Stimulated activated CD8-positive, alpha-beta memory T cell treated with anti-CD3 and anti-CD28 coated beads, Interleukin-12 subunit alpha, Interleukin-12 subunit beta, amount 100 ng/mL, for 1 hour (primary cell): ENCODE measurements around the gene PAPOLG.

Source experiments
- DNase-seq: peaks from one replicate; pipeline ENCODE4 v3.0.0-alpha.2; 2020; ENCODE audit warnings: low read depth

The PAPOLG gene

GRCh38 chr2:60756097-60757087 is at the start of gene PAPOLG:
Gene PAPOLG (plus strand): TSS chr2:60756268. CDS start chr2:60756479, 211 bp downstream.
- DNase-seq, result peak; percentile 95

GRCh38 chr2:60707750-60708371 is 48.2 kb upstream of the PAPOLG start:
- no peak for DNase-seq

DNA sequence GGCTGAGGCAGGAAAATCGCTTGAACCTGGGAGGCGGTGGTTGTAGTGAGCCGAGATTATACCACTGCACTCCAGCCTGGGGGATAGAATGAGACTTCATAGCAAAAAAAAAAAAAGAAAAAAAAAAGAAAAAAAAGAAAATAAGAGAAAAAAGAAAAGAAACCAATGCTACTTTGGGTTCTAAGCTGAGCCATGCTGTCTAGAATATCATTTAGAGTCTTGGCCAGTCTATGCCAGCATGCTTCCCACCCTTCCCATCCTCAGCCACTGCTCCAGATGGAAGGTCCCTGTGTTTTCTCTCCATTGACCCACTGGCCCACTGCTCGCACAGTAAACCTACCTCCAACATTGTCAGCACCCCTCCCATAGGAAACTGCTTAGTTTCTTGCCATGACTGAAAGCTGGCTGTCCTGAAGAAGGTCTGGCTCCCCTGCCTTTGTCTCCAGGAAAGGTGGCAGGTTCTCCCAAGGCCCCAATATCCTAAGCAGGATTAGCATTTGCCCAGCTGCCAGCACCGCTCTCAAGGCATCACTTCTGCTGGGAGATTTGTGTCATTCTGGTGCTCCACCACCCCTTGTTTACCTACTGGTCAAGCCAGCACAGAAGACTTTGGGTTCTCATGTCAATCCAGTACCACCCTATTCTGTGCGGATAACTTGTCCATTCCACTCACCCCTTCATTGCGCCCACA is 47.3 kb upstream of the PAPOLG start:
- no peak for DNase-seq

DNA sequence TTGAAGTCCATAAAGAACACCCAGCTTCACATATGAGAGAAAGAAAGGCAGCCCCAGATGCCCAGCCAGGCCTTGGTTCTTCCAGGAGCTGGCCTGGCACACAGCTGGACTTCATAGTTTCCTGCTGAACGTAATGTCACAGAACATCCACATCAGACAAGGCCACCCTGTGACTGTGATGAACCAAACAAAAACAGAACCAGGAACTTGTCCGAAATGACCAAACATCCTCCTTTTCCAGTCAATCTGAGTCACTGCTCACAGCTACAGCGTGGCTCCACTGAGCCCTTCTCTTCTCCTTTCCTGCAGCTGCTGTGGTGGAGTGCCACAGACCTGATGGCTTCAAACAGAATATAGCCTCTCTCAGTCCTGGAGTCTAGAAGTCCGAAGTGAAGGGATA is 45.4 kb upstream of the PAPOLG start:
- no peak for DNase-seq

DNA sequence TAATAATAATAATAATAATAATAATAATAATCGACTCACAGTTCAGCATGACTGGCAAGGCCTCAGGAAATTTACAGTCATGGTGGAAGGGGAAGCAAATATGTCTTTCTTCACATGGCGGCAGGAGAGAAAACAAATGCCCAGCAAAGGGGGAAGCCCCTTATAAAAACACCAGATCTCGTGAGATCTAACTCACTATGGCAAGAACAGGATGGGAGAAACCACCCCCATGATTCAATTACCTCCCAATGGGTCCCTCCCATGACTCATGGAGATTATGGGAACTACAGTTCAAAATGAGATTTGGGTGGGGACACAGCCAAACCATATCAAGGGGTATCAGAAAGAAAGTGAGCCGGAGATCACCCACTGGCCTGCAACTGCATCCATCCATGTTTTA is 40.5 kb upstream of the PAPOLG start:
- DNase-seq, result no peak

- DNase-seq, result no peak
Measured at GRCh38 chr2:60717691-60718090, 38.4 kb upstream of the PAPOLG start.

DNA sequence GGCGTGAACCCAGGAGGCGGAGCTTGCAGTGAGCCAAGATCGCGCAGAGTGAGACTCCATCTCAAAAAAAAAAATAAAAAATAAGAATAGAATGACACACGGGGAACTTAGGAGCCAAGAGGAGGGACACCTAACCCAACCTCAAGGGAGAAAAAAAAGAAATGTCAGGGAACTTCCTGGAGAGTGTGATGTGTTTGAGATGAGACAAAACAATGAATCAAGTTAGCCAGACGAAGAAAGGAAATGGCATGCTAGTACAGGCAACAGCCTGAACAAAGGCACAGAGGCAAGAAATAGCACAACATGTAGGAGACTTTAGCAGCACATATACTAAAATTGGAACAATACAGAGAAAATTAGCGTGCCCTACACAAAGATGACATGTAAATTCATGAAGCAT is 36.7 kb upstream of the PAPOLG start:
- no peak for DNase-seq

GRCh38 chr2:60725466-60725865 is 30.6 kb upstream of the PAPOLG start:
- DNase-seq, result no peak

GRCh38 chr2:60728855-60729254 is 27.2 kb upstream of the PAPOLG start:
- DNase-seq, result no peak

- no peak for DNase-seq
Measured at GRCh38 chr2:60735496-60736250, 20.4 kb upstream of the PAPOLG start.

DNA sequence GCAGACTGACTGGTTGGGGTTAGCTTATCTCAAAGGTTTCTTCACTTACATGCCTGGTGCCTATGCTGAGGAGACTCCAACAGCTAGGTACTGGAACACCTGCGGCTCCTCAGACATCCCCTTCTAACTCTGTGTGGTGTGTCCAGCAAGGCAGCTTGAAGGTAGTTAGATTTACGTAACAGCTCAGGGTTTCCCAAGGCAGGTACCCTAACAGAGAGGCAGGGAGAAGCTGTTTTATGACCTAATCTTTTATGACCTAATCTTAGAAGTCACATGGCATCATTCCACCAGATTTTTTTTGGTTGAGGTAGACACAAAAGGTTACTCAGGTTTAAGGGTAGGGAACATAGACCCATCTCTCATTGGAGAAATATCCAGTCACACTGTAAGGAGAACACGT is 17.4 kb upstream of the PAPOLG start:
- DNase-seq, result no peak

DNA sequence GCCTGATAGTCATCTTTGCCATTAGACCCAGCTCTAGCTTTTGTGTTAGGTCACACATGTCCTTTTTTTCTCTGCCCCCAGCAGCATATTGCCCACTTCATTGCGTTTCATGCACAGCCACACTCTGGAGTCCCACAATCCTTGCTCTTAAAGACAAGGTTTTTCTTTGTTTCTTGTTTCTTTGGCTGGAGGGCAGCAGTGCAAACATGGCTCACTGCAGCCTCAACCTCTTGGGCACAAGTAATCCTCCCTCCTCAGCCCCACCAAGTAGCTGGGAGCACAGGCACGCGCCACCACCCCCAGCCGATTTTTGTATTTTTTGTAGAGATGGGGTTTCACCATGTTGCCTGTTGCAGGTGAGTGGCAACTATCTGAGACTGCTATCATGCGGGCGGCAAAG is 16.9 kb upstream of the PAPOLG start:
- no peak for DNase-seq

DNA sequence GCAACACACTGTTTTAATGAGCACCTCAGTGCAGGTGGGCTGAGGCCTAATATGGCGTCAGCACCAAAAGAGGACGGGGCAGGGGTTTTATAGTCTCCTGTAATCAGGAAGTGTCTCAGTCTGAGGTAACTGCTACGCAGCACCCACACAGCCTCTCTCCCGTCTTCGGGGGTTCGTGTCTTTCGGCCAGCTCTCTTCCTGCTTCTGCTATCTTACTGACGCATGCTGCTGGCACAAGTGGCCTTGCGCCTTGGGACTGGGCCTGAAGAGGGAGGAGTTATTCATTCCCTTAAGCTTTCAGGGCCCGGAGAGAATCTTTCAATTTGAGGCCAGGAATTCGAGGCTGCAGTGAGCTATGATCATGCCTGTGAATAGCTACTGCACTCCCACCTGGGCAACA is 14.5 kb upstream of the PAPOLG start:
- no peak for DNase-seq

DNA sequence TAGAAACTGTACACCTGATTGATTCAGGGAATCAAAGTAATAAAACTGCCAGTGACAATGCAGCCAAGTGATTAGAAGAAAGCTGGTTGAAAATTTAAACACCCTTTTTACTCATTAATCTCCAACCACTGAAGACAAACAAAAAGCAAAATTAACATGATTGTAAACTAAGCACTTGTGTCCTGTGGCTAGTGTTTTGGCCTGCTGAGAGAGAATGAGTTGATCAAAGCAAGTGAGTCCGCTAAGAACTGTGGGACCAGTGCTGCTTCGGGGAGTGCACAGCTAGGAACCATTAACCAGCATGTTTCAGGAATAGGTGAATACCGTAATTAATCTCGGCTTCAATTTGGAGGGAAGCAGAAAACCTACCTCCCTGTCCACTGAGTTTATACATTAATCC is 13.6 kb upstream of the PAPOLG start:
- DNase-seq, result no peak

DNA sequence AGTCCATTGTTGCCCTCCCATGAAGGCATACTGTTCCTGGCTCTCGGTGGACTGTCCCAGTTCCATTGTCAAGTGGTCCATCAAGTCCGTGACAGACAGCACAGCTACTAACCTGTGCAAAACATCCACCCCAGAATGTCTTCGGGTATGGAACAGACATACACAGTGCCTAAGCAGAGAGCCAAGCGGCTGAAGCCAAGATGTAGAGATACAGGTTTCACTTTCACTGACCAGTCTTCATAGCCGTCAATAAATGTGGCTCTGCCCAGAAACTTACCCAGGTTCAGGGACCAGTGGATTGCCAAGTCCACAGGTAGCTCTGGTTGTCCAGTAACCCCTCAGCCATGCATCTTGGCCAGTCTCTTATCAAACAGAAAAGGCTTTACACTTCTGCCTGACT is 10.7 kb upstream of the PAPOLG start:
- no peak for DNase-seq

- no peak for DNase-seq
Measured at GRCh38 chr2:60745761-60746160, 10.3 kb upstream of the PAPOLG start.

DNA sequence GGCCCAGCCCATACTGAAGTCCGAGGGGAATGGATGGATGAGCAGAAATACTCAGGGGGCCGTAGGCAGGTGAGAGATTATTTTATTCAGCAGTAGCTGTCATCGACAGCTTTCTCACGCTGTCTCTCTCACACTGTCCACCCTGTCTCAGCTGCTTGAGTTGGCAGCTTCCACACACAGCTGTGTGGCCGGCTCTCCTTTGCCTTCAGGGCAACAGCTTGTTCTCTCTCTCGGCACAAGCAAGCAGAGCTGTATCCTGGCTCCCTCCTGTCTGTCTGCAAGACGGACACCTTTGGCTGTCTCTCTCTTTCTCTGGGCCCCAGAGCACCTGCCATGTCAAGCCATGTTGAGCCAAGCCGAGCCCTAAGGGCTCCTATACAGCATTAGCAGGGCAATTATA is 9.8 kb upstream of the PAPOLG start:
- no peak for DNase-seq

GRCh38 chr2:60759654-60760053 is 3.6 kb downstream of the PAPOLG start:
- no peak for DNase-seq

- DNase-seq, result no peak
Measured at GRCh38 chr2:60764736-60765534, 8.9 kb downstream of the PAPOLG start.

DNA sequence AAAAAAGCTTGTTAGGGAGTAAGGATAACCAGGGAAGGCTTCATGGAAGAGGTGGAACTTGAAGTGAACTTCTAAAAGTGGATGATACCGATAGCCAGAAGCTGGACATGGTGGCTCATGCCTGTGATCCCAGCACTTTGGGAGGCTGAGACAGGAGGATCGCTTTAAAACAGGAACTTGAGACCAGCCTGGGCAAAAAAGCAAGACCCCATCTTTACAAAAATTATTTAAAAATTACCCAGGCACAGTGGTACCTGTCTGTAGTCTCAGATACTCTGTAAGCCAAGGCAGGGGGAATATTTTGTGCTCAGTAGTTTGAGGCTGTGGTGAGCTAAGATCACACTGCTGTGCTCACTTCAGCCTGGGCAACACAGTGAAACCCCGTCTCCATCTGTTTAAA is 10.2 kb downstream of the PAPOLG start:
- DNase-seq, result no peak

- DNase-seq, result no peak
Measured at GRCh38 chr2:60771508-60771907, 15.4 kb downstream of the PAPOLG start.
